Prostate gland (tissue), 2 donors: Measurements from ENCODE around the gene GPR82.

Experiments
- CTCF ChIP-seq, 4 experiments: fragments of 200-600 bp in 2 of 4; fragments of 450-650 bp in 2 of 4; sonication (generic) in 2 of 4; IDR thresholded peaks; 1 replicate in 3 of 4; 2 replicates in 1 of 4; pipeline ENCODE4 v1.5.1; 2016 to 2019; ENCODE audit warnings: antibody characterized with exemption in 4 of 4, mild to moderate bottlenecking in 2 of 4, moderate library complexity in 2 of 4
- POLR2A ChIP-seq: fragments of 450-650 bp; IDR thresholded peaks from one replicate; pipeline ENCODE4 v1.6.1; 2016; ENCODE audit warnings: antibody characterized with exemption, mild to moderate bottlenecking
- POLR2AphosphoS5 ChIP-seq: sonication (generic); formaldehyde crosslinking; IDR thresholded peaks from one replicate; pipeline ENCODE4 v1.6.1; 2017; ENCODE audit warnings: antibody characterized with exemption

DNA sequence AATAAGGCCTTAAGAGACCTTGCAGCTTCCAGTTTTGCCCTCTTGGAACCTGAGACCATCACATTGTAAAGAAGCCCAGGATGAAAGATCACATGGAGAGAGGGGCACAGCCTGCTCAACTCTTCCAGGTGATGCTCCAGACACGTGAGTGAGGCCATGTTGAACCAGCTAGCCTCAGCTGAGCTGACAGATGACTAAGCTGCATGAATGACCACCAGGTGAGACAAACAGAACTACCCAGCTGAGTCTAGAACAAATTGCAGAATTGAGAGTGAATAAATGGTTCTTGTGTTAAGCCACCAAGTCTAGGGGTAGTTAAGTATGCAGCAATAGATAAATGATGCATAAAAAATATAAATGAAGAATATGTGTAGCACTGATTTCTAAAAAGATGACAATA is 16.8 kb upstream of the GPR82 start:
- no peak for TF ChIP-seq CTCF (IDR thresholded peaks at IDR 0.05)
- TF ChIP-seq POLR2A: no peak
- TF ChIP-seq POLR2AphosphoS5: no peak
